IgD-negative memory B cell (primary cell): Measurements from ENCODE around the gene TMCO5A. TPM values are rescaled to one million over a fixed set of nuclear protein-coding genes. Genes with fewer than 3 reads are reported as not detected.

Source experiments
- H3K27ac Mint-ChIP-seq, 3 donors: one replicate each; pipeline ENCODE4 v1.8.0; 2020 to 2022; ENCODE audit warnings: mild to moderate bottlenecking in 3 of 3, mixed read lengths in 3 of 3, moderate library complexity in 1 of 3
- H3K27me3 Mint-ChIP-seq: one replicate; pipeline ENCODE4 v1.8.0; 2021; ENCODE audit warnings: mixed read lengths
- H3K36me3 Mint-ChIP-seq: one replicate; pipeline ENCODE4 v1.8.0; 2020; ENCODE audit warnings: mild to moderate bottlenecking, mixed read lengths
- H3K4me1 Mint-ChIP-seq, 3 donors: one replicate each; pipeline ENCODE4 v1.8.0; 2020 to 2022; ENCODE audit warnings: mixed read lengths in 3 of 3, mild to moderate bottlenecking in 1 of 3
- H3K4me3 Mint-ChIP-seq, 4 donors: one replicate each; pipeline ENCODE4 v1.8.0; 2020 to 2022; ENCODE audit warnings: mild to moderate bottlenecking in 4 of 4, mixed read lengths in 4 of 4, moderate library complexity in 3 of 4
- H3K9me3 Mint-ChIP-seq, 3 donors: one replicate each; pipeline ENCODE4 v1.8.0; 2020 to 2021; ENCODE audit warnings: mixed read lengths in 3 of 3, mild to moderate bottlenecking in 1 of 3
- polyA plus RNA-seq: library from polyadenylated mRNA; unstranded; fragments of 300-500 nt; fragmentation: Illumina TruSeq; gene quantifications from one replicate; pipeline ENCODE4 v1.2.3, GENCODE V29; 2021

The TMCO5A gene
- polyA plus RNA-seq: not detected

DNA sequence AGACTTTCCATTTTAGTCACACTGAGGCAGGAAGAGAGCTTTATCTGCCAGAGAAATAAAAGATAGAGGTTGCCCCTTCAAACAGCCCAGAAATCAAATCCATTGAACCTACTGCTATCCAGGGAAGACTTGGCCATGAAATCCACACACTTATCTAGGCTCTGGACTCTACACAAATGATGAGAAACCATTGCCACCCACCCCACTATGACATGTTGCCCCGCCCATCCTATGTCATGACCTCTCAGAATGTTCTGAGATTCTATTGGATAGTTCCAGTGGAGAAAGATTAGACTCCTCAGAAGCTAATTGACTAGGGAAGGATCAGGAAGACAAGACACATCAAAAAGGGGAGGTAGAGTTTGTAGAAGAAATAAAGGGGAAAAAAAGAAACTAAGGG lies at the start of gene TMCO5A:
TSS of gene TMCO5A (plus strand) at position 301 of the 400 bp plus-strand sequence. CDS start 1,684 bp downstream, outside the sequence.
- Mint-ChIP-seq H3K27me3 (no peaks in the 10 kb centered on the region), H3K4me1 (no peaks in the 10 kb centered on the region), H3K9me3 (peaks cover 0 to 2% (median 0%) of the 10 kb centered on the region in 3 donors), H3K4me3 (no peak within 1 kb of the TSS), H3K27ac (no peak within 1 kb of the TSS), H3K36me3 (no peaks in the 10 kb centered on the region)

DNA sequence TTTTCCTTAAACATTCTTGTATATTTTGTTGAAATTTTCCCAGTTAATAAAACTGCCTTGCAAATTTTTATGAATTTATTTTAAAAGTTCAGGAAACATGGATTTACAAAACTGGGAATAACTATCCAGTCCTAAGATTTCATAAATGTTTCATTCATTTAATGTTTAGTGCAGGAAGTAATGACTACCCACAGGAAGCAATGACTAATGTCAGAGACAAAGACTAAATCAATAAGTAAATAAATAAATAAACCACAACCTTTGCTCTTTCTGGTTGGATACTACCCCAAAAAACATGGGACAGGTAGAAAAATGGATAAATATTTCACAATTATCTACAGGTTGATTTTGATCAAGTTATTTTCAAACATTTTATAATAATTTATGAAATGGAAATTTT lies 48.8 kb upstream of the TMCO5A start:
- Mint-ChIP-seq H3K4me3 (no peak overlapping the region), H3K36me3 (no peaks in the 10 kb centered on the region), H3K9me3 (no peaks in the 10 kb centered on the region), H3K27me3 (peaks cover 9% of the 10 kb centered on the region), H3K27ac (no peak overlapping the region), H3K4me1 (peaks cover 0 to 2% (median 0%) of the 10 kb centered on the region in 3 donors)

DNA sequence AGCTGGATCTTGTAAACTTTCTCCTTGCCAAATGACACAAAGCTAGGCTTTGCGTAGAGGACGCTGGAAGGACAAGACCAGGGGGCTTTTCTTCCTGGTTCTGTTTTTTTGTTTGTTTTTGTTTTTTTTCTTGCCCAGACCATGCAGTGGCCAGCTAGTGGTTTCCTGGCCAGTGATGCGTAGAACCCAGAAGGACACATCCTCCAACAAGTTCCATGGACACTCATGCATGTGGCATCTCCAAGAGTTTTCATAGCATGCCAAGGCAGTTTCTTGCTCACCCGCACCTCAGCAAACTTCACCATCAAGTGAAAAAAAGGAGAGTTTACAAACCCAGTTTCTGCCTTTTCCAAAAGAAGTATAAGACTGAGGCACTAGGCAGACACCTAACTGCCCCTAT lies 46.1 kb upstream of the TMCO5A start:
- Mint-ChIP-seq H3K27ac (peak overlapping the region in 1 of 3 donors; percentile 7), H3K27me3 (no peaks in the 10 kb centered on the region), H3K4me3 (no peak overlapping the region), H3K9me3 (no peaks in the 10 kb centered on the region), H3K36me3 (no peaks in the 10 kb centered on the region), H3K4me1 (peaks cover 0 to 1% (median 0%) of the 10 kb centered on the region in 3 donors)

DNA sequence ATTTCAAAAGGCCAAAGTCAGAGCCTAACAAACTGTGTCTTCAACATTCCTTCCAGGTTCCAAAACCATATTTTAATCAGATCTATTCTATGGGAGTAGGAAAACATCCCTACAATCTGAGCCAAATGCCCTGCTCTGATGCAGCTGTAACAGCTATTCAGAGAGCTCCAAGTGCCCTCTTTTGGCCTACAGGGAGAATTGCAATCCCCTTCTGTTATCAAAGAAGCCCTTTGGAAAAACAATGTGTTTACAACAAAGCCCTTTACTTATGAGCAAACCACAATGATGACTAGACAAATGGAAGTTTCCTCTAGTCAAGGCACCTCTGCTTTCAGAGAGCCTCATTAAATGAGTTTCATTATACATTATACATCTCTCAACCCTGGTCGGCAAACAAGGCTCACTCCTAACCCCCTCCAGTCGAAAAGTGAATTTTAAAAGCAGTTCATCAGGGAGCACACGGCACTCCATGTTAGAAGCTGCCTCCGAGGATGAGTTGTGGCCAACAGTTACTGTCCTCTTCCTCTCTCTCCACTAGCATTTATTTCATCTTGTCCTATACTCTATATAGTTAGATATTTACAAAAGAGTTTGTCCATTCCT lies 42.6 kb upstream of the TMCO5A start:
- Mint-ChIP-seq H3K36me3 (no peaks in the 10 kb centered on the region), H3K27ac (no peak overlapping the region), H3K9me3 (no peaks in the 10 kb centered on the region), H3K4me1 (no peaks in the 10 kb centered on the region), H3K27me3 (peaks cover 2% of the 10 kb centered on the region), H3K4me3 (no peak overlapping the region)

DNA sequence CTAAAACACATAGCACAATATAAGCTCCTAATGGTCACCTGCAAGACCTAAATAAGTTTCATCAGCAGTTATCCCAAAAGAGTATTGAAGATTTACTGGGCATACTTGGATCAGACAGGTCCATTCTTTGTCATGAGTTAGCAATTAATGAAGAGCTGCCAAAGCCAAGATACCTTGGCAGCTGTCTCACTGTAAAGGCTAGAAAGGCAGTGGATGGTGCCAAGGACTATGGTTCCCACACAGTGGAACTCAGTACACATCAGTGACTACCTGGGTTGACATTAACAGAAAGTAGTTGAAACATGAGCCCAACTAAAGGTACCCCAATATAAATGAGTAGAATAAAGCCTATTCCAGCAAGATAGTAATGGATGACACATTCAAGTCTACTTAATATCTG lies 41.1 kb upstream of the TMCO5A start:
- no peak overlapping the region for H3K4me3 Mint-ChIP-seq
- no peak overlapping the region for H3K27ac Mint-ChIP-seq
- peaks cover 2% of the 10 kb centered on the region for H3K27me3 Mint-ChIP-seq
- no peaks in the 10 kb centered on the region for H3K9me3 Mint-ChIP-seq
- no peaks in the 10 kb centered on the region for H3K36me3 Mint-ChIP-seq
- no peaks in the 10 kb centered on the region for H3K4me1 Mint-ChIP-seq

DNA sequence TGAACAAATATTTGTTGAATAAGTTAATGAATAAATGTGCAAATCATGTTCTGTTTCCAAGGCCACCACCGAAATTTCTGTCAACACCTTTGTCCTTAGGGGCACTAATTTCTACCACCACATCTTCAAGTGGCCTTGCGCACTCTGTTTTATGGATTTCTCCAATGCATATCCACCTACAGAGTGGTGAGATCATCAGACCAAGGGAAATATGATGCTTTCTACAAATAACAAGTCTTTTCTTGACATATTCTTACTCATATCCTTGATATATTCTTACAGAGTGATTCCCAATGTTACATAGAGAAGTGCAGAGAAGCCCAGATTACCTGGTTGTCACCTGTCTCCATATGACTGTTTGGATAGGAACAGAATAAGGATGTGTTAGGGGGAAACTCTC lies 36.1 kb upstream of the TMCO5A start:
- H3K36me3 Mint-ChIP-seq: no peaks in the 10 kb centered on the region
- peaks cover 4% of the 10 kb centered on the region for H3K27me3 Mint-ChIP-seq
- H3K9me3 Mint-ChIP-seq: no peaks in the 10 kb centered on the region
- no peak overlapping the region for H3K27ac Mint-ChIP-seq
- no peaks in the 10 kb centered on the region for H3K4me1 Mint-ChIP-seq
- no peak overlapping the region for H3K4me3 Mint-ChIP-seq

DNA sequence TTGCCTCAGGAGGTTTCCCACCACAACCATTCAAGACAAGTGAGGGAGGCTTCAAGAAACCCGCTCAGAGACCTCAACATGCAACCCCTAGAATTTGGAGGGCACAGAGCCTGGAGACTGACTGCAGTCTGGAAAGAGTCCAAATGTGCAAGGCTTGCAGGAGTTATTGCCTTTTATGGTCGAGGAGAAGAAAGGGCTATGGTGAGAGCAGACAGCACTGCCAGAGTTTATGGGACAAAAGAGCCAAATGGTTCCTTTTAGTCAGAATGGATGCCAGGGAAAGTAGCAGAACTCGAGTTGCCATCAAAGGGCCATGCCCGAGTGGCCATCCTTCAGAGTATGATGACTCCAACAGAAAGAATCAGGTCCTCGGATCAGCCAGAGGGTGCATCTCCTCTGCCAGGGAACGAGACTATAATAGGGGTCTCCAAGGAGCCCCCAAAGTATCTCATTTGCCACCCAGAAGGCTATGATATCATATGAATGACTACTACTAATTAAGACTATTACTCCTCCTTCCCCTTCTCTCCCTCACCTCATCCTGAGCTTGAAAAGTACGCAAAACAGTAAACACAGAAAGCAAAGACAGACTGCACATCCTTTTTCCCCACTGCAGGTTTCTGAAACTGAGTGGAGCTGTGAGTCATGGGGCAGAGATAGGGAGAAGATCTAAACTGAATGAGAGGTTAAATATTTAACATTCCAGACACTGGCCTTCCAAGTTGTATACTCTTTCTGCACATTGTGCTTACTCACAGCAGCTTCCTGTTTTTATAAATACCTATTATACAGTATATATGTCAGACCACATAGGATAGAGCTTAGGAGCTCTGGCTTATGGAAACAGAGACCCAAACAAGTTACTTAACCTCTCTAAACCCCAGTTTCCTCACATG lies 33.9 kb upstream of the TMCO5A start:
- no peak overlapping the region for H3K27ac Mint-ChIP-seq
- H3K27me3 Mint-ChIP-seq: peaks cover 6% of the 10 kb centered on the region
- H3K9me3 Mint-ChIP-seq: no peaks in the 10 kb centered on the region
- no peaks in the 10 kb centered on the region for H3K4me1 Mint-ChIP-seq
- no peaks in the 10 kb centered on the region for H3K36me3 Mint-ChIP-seq
- no peak overlapping the region for H3K4me3 Mint-ChIP-seq

DNA sequence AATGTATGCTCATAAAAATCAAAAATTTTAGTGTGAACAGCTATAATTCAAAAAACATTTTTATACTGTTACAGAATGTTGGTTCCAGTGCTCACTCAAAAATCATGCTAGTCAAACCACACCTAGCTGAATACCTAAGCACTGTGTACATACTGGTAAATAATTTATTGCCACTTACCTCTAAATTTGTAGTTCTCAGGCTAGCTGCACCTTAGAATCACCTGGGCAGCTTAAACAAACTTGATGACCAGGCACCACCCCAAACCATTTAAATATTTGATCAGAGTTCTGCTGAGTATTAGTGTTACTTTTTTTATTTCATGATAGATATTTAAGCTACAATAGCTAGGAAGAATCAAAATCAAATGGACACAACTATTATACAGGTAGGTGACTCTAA lies 32.3 kb upstream of the TMCO5A start:
- Mint-ChIP-seq H3K27me3 (peaks cover 4% of the 10 kb centered on the region), H3K4me1 (no peaks in the 10 kb centered on the region), H3K27ac (no peak overlapping the region)

DNA sequence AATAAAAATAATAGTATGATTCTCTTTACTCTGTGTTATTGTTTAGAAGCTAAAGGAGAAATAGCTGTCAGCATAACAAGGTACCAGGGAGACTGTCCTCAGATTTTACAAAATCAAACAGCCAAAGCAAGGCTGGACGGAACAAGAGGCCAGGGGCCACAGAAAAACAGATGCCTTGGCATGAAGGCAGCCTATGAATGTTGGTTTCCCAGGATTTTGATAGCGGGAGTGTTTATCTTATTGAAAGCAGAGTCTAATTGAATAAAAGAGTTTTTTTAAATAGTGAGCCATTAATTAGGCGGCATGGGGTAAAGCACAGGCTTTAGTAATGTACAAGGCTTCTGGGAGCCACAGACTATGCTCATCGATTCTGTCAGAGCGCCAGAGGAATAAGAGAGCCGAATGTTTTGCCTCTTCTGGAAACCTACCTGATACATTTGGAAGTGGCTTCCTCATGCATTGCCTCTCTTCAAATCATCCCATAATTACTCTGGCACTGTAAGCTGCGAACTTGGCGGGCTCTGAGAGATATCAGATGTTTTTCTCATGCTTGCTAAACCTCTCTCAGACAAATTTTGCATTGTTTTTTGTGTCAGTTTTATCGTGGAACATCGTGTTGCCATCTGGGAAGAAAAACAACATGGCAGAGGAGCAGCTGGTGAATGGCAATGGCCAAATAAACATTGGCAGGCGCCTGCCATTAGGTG lies 30.4 kb upstream of the TMCO5A start:
- Mint-ChIP-seq H3K27ac (no peak overlapping the region), H3K4me1 (no peaks in the 10 kb centered on the region), H3K27me3 (peaks cover 7% of the 10 kb centered on the region), H3K4me3 (no peak overlapping the region), H3K9me3 (no peaks in the 10 kb centered on the region), H3K36me3 (no peaks in the 10 kb centered on the region)

More for the DNA sequence above, 32.3 kb upstream of the TMCO5A start:
- Mint-ChIP-seq H3K36me3 (no peaks in the 10 kb centered on the region), H3K4me3 (no peak overlapping the region), H3K9me3 (no peaks in the 10 kb centered on the region)

DNA sequence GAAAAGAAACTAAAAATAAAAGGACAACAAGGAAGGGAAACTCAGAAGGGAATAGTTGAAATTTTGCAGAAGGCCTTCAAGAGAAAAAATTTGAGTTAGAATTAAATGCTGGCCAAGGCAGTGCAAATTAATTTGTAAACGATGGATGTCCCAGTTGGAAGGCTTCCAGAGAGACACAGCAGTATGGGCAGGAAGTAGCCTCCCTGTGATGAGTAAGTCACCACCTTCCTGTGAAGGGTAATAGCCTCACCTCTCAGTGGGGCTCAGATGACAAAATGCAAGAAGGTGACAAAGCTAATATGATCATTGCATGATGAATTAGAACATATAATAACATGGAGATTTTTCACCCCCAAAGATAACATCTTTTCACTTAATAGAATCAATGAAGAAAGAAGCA lies 27.3 kb upstream of the TMCO5A start:
- H3K27ac Mint-ChIP-seq: no peak overlapping the region
- no peak overlapping the region for H3K4me3 Mint-ChIP-seq
- H3K27me3 Mint-ChIP-seq: peaks cover 5% of the 10 kb centered on the region
- no peaks in the 10 kb centered on the region for H3K36me3 Mint-ChIP-seq
- H3K4me1 Mint-ChIP-seq: no peaks in the 10 kb centered on the region
- H3K9me3 Mint-ChIP-seq: no peaks in the 10 kb centered on the region

DNA sequence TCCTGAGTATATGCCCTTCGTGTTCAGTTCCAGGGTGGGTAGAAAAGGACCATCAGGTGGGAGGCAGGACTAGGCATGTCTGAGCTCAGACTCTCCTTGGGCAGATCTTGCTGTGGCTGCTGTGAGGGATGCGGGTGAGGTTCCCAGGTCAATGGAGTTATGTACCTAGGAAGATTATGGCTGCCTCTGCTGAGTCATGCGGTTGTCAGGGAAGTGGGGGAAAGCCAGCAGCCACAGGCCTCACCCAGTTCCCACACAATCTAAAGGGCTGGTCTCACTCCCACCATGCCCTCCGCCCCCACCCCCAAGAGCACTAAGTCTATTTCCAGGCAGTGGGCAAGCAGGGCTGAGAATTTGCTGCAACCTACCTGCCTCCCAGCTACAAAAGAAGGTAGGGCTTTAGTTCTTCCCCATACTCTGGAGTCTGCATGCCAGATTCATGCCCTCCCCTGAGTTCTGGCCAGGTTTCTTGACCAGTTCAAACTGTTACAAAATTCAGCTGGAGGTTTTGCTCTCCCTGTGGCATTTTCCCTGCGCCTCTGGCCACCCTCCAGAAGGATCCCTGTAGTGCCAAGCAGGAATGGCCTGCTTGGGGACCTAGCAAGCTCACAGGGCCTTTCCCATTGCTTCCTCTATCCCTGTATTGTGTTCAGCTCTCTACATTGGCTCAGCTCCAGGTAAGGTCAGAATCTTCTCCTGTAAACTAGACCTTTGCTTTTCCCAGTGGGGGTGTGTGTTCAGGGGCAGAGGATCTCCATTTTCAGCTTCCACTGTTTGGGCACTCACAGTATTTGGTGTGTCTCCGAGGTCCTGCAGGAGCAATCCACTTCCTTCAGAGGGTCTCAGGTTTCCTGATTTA lies 12.7 kb upstream of the TMCO5A start:
- Mint-ChIP-seq H3K27ac (no peak overlapping the region), H3K27me3 (peaks cover 4% of the 10 kb centered on the region)

DNA sequence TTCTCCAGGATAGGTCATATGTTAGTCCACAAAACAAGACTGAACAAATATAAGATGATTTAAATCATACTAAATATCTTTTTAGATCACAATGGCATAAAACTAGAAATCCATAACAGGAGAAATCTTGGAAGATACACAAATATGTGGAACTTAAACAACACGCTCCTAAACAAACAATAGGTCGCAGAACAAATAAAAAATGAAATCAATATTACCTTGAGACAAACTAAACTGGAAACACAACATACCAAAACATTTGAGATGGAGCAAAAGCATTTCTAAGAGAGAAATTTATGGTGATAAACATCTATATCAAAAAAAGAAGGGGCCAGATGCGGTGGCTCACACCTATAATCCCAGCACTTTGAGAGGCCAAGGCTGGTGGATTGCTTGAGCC lies 8.3 kb upstream of the TMCO5A start:
- H3K4me1 Mint-ChIP-seq: no peaks in the 10 kb centered on the region
- no peak overlapping the region for H3K27ac Mint-ChIP-seq
- H3K36me3 Mint-ChIP-seq: no peaks in the 10 kb centered on the region
- H3K9me3 Mint-ChIP-seq: peaks cover 0 to 8% (median 6%) of the 10 kb centered on the region in 3 donors
- no peak overlapping the region for H3K4me3 Mint-ChIP-seq
- peaks cover 4% of the 10 kb centered on the region for H3K27me3 Mint-ChIP-seq

More for the DNA sequence above, 12.7 kb upstream of the TMCO5A start:
- Mint-ChIP-seq H3K9me3 (peaks cover 0 to 9% (median 8%) of the 10 kb centered on the region in 3 donors), H3K4me3 (no peak overlapping the region), H3K36me3 (no peaks in the 10 kb centered on the region), H3K4me1 (no peaks in the 10 kb centered on the region)

DNA sequence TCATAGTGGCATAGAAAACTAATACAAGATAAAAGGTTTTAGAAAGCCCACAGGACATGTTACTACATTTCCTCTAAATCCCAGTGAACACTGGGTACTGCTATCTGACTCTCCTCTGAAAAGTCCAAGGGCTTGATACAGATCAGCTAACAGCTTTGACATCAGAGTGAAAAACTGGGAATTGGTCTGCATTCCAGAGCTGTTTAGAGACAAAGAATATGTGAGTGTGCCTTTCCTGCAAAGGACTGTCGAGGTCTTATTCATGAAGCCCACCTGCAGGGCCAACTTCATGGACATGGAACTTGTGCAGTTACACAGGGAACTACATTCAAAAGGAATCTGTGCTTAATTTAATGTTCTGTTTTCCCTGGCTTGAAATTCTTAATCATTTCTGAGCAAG lies 5.2 kb upstream of the TMCO5A start:
- Mint-ChIP-seq H3K9me3 (peaks cover 0 to 4% (median 3%) of the 10 kb centered on the region in 3 donors), H3K36me3 (no peaks in the 10 kb centered on the region), H3K27me3 (peaks cover 2% of the 10 kb centered on the region), H3K4me1 (no peaks in the 10 kb centered on the region), H3K4me3 (no peak overlapping the region), H3K27ac (no peak overlapping the region)

DNA sequence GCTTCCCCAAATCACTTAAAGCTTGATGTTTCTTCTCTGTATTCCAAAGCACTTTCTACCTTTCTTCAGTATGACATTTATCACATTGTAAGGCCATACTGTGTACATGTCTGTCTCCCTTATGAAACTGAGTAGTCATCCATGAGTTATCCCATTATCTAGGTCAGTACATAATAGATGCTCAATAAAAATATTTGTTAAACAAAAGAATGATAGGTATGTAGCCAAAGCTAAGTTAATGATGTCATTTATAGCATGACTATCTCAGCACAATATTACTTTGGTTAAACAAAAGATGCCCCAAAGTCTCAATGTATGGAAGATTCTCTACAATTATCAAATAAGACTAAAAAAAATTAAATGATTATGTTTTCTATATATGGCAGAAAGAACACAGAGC lies 3.1 kb upstream of the TMCO5A start:
- Mint-ChIP-seq H3K36me3 (no peaks in the 10 kb centered on the region), H3K4me3 (no peak overlapping the region), H3K9me3 (no peaks in the 10 kb centered on the region), H3K27ac (no peak overlapping the region), H3K4me1 (no peaks in the 10 kb centered on the region), H3K27me3 (no peaks in the 10 kb centered on the region)

DNA sequence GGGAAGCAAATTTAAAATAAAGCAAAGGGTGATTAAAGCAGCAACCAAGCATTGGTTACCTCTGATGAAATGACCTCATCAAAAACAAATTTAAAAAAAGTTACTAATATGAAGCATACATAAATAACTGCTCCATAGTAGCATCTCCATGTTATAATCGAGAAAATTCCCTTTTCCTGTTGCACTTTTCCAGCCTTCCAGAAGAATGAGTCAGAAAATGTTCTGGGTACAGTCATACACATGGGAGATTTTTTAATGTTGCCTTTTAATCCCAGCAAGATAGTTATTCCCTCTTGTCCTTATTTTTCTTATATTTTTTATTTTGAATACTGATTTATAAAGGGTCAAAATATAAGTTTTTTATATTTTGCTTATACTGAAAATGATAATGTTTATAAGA lies 2.6 kb upstream of the TMCO5A start:
- no peak overlapping the region for H3K27ac Mint-ChIP-seq
- no peaks in the 10 kb centered on the region for H3K9me3 Mint-ChIP-seq
- no peaks in the 10 kb centered on the region for H3K27me3 Mint-ChIP-seq

More for the DNA sequence above, 2.6 kb upstream of the TMCO5A start:
- Mint-ChIP-seq H3K4me3 (no peak overlapping the region), H3K36me3 (no peaks in the 10 kb centered on the region), H3K4me1 (no peaks in the 10 kb centered on the region)
